Astrocyte of the hippocampus (primary cell): ENCODE measurements around the gene STAM.
"Not testable (repeated sequence)": the region's sequence is repeated elsewhere in the genome, so short reads cannot be mapped to it uniquely, and the experiment has no call there.

Experiments used
- DNase-seq: peaks from one replicate; pipeline ENCODE4 v3.0.0; 2011; ENCODE audit warnings: low read depth, low spot score

Gene STAM

DNA sequence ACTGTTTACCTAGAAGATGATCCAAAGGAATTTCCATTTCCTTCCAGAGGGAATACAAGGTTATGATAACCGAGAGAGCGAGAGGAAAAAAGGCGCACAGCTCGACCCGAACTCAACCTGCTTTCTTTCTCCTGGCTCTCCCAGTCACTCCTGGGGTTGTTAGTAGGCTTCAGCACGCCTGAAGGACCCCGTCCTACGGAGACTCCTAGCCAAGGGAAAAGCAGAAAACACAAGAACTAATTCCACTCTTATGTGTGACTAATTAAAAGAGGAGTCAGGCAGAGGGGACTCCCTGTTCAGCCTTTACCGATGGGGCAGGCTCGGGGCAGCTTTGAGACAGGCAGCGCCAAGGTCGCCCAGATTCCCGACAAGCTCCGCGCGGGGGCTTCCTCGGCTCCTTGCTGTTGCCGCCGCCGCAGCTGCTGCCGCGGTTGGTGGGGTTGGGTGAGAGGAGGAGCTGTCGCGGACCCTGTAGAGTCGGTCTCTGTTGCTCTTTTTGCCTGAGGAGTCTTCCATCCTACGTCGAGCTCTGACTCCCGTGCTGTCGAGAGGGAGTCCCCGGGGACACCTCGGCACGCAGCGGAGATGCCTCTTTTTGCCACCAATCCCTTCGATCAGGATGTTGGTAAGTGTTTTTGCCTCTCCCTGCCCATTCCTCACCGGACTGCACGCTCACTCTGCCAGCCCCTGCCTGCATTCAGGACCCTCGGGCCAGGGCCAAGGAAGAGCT is at the start of gene STAM:
TSS of gene STAM (plus strand) at position 397 of the 730 bp plus-strand sequence. CDS start at position 586, 189 bp downstream.
- peak; percentile 97 for DNase-seq

DNA sequence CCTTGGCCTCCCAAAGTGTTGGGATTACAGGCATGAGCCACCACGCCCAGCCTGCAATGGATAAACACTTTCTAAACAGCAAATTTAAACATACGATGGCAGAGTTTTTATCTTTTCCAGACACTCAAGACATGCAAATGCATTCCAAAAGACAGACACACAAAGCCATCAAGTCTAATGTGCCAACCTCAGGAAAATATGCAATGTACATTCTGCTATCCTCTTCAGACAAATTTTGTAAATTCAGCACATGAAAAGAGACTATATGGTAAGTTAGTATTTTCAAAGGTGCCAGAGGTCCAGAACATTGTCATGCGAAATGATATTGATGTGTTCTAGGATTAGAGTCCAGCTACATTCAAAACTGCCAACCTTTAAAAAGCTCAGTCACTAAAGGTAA is 46.6 kb upstream of the STAM start:
- no peak for DNase-seq

DNA sequence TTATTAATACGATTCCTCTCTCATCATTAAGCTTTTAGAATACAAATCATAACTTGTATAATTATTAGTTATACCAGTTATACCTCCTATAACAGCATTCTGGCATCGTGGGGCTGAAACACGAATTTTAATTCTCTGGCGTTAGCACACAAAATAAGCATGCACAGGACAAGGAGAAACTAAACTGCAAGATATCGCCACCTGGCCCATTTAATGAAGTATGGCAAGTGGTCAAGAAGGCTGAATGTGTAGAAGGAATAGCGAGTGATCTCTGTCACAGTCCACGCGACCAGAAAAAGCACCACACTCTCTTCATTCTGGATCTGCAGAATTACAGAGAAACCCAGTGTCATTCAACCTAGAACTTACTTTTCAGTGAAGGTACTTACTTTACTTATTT is 44.9 kb upstream of the STAM start:
- peak; percentile 51 for DNase-seq

DNA sequence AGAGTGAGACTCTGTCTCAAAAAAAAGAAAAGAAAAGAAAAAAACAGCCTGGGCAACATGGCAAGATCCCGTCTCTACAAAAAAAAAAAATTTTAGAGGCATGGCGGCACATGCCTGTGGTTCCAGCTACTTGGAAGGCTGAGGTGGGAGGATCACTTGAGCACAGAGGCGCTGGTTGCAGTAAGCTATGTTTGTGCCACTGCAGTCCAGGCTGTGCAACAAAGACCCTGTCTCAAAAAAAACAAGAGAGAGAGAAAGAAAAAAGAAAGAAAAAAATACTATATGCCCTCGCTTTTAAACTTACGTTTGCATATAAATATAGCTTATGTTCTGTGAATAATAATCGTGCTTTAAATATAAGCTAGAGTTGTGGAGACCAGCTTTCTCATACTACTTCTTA is 38.0 kb upstream of the STAM start:
- peak; percentile 10 for DNase-seq

DNA sequence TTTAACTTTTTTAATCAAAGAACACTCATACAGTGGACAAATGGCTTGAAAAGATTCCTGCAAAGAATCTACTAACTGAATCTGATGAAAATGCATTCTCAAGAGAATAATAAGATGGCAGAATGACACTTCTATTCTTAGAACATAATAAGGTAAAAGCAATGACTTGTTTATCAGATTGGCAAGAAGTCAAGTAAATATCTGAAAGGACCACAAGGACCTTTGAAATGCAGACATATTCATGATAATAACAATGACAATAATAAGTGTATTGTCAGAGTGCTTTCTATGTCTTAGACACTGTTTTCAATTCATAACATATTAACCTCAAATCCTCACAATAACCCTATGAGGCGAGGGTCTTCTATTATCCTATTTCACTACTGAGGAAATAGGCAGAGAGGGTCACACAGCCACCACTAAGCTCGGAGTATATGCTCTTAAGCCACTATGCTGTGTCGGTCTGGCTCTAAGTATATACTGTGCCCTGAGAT is 37.4 kb upstream of the STAM start:
- no peak for DNase-seq

DNA sequence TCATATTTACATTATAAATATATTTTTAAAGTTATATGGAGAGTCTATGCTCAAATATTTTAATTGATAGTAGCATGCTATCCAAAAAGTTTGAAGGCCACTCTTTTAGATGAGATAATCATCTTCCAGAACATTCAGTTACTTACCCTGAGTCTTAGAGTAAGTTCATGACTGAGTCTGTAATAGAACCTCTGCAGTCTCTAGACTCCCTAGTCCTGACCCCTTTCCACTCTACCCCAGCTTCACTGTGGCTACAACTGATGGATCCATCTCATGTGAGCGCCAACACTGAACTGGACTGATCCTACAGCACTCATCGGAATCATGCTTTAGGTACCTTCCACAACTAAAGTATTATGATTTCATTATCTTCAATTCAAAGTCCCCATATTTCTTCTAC is 36.9 kb upstream of the STAM start:
- DNase-seq, result no peak

DNA sequence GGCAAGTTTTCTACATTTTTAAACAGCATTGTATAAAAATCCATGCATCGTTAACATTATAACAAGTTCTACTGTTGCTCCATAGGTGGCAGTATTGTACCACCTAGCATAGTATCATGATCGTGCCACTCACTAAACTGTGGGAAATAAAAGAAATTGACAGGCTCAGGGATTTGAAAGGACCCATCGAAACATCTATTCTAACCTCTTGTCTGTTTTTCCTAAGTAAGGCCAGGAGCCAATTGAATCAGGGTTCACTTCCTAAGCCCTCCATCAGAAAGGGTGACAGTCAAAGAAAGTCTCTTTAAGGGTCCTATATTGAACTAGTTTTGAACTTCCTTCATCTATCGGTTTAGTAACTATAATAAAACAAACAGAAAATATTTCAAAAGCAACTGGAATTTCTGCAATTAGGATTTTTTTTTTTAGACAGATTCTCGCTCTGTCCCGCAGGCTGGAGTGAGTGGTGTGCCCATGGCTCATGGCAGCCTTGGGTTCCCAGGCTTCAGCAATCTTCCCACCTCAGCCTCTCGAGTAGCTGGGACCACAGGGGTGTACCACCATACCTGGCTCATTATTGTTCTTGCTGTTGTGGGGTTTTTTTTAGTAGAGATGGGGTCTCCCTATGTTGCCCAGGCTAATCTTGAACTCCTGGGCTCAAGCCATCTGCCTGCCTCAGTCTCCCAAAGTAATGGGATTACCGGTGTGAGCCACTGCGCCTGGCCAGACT is 36.2 kb upstream of the STAM start:
- DNase-seq, result peak; percentile 70

DNA sequence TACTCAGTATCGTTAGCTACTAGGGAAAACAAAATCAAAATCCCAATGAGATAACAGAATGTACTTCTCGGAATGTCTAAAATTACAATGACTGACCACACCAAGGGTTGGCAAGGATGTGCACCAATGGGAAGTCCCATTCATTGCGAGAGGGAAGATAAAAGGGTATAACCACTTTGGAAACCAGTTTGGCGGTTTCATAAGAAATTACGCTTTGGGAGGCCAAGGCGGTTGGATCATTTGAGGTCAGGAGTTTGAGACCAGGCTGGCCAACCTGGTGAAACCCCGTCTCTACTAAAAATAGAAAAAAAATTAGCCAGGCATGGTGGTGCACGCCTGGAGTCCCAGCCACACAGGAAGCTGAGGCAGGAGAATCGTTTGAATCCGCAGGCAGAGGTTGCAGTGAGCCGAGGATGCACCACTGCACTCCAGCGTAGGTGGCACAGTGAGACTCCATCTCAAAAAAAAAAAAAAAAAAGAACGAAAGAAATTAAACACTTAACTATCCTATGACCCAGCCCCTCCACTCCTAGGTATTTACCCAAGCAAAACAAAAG is 34.4 kb upstream of the STAM start:
- DNase-seq, result no peak

DNA sequence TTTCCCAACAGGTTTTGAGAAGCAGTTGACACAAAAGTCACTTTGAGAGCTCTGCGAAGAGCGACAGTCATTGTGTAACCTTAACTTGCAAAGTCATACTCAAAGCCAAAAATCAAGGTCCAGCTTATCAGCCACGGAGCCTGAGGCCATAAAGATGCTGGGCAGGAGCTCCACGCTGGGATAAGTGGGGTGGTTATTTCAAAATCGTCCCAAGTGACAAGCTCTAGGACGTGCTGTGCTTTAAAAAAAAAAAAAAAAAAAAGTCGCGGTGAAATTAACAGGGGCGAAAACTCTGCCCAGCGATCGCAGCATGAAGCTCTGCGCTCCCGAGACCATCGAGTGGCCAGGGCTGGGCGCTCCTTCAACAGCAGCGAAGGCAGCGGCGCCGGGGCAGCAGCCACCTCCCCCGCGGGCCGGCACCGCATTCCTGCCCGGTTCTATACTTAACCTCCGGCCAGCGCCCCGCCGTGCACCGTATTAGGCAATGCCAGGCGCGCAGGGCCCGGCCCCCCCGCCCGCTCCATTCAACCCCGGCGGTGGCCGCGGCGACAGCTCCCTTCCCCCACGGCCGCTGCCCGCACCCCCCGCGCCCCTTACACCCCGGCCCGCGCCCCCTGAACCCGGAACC is 27.4 kb upstream of the STAM start:
- DNase-seq, result peak; percentile 86

DNA sequence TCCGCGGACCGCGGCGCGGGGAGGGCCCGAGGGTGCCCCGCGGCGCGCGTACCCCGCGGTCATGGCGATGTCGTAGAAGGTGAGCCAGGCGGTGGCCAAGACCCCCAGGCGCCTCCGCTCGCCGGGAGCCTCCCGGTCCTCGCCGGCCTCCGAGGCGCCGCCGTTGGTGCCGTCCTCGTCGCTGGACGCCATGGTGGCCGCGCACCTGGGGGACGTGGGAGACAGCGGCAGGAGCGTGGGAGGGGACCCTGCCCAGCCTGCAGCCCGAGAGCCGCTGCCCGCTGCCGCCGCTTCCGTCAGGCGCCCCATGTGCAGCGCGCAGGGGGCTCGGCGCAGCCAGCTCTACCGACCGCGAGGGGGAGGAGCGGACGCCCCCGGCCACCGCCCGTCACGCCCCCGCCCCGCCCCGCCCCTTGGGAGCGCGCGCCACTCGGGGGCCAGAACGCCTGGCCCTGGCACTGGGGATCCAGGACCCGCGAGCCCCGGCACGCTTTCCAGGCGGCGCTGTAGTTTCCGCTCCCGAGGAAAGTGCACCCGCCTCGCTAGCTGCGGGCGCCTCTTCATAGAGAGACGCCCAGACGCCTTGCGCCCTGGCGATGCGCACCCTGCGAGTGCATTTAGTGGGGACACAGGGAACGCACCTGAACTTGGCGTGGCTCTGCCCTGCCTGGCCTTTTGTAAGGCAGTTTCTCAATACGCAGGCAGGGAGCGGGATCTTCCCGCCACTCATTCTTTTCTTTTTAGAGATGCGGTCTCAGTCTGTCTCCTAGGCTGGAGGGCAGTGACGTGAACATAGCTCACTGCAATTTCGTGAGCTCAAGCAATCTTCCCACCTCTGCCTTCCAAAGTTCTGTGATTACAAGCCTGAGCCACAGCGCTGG is 26.7 kb upstream of the STAM start, which contains the start of gene HACD1:
TSS of gene HACD1 (minus strand) at position 344 of the 881 bp plus-strand sequence. CDS start at position 309, 35 bp downstream.
- peak; percentile 88 for DNase-seq

DNA sequence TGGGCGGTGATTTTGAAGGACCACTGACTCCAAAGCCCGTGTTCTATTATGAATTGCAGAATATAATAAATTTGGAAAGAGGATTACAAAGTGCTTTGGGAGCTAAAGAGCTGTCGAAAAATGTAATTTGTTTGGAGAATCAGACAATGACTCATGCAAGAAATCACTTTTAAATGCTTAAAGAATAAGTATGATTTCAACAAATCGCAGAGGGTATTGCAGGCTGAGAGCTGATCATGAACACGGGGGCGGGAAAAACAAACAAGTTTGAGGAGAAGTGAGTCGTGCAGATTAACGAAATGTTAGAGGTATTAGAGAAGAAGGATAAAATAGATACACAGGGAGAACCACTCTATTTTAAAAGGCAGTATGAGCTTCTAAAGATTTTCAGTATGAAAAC is 21.9 kb upstream of the STAM start:
- no peak for DNase-seq

DNA sequence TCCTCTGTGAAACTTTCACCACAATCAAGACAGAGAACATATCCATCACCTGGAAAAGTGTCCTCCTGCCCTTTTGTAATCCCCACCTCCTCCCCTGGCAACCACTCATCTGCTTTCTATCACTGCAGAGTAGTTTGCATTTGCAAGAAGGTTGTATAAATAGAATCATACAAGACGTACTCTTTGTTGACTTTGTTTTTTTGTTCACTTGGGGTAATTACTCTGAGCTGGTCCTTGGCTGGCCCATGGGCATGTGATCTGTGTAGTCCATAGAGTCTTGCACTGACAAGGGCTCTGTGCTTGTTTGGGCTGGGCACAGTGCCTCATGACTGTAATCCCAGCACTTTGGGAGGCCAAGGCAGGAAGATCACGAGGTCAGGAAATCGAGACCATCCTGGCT is 19.0 kb upstream of the STAM start:
- no peak for DNase-seq

DNA sequence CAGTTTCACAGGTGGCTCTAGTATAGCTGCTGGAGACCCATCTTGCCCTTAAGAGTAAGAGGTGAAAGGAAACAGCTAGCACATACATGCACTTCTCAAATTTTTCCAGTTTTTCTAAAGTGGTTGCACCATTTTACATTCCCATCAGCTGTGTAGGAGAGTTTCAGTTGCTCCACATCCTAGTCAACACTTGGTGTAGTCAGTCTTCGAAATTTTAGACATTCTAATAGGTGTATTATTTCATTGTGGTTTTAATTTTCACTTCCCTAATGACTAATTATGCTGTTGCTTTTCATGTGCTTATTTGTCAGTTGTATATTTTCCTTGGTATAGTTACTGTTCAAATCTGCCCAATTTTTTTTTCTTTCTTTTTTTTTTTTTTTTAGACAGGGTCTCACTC is 17.3 kb upstream of the STAM start:
- DNase-seq, result no peak

DNA sequence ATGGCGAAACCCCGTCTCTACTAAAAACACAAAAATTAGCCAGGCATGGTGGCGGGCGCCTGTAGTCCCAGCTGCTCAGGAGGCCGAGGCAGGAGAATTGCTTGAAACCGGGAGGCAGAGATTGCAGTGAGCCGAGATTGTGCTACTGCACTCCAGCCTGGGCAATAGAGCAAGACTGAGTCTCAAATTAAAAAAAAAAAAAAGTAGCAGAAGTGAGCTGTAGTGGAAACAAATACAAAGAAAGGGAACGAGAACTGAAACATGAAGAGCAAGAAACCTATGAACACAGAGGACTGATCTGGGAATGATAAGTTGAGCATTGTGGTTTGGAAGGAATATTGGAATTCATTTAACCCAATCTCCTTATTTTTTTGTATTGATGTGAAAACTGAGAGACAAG is 11.4 kb upstream of the STAM start:
- DNase-seq, result not testable (repeated sequence)

DNA sequence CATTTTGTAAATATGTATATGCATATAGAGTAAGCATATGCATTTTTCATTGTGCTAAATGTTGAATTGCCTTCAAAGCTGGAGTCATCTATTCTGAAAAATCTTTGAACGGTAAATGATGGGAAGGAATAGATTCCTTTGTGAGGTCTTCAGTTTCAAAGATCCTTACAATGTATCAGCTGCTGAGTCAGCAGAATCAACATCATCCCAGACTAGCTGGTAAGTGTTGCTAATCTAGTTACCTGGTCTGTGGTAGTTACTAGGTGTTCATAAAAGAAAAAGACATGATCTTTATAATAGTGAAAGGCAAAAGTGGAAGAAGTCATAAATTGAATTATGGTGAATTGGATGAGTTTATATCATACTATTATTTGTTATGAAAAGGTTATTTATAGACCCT is 10.6 kb upstream of the STAM start:
- no peak for DNase-seq

DNA sequence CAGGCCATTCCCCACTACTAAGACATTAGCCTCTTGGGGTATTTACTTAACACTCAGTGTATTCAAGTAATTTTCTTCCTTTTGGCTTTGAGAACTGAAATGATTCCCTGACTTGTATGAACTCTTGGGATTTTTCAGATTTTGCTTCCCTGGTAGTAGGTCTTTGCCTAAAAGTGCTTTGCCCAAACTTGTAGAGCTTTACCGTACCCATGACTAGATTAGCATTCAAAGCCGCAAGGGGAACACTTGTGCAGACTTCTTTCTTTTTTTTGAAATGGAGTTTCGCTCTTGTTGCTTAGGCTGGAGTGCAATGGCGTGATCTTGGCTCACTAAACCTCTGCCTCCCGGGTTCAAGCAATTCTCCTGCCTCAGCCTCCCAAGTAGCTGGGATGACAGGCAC is 6.1 kb upstream of the STAM start:
- no peak for DNase-seq

DNA sequence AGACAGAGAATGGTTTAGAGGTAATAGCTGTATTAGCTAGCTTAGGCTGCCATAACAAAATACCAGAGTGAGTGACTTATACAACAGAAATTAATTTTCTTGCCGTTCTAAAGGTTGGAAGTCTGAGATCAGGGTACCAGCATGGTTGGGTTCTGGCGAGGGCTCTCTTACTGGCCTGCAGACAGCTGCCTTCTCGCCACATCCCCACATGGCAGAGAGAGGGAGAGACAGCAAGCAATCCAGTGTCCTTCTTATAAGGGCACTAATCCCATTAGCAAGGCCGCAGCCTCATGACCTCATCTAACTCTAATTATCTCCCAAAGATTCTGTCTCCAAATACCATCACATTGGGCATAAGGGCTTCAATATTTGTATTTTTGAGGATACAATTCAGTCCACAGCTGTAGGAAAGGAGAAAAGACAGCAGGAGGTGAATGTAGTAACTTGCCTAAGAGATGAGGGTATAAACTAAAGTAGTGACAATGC is 3.6 kb upstream of the STAM start:
- DNase-seq, result no peak

DNA sequence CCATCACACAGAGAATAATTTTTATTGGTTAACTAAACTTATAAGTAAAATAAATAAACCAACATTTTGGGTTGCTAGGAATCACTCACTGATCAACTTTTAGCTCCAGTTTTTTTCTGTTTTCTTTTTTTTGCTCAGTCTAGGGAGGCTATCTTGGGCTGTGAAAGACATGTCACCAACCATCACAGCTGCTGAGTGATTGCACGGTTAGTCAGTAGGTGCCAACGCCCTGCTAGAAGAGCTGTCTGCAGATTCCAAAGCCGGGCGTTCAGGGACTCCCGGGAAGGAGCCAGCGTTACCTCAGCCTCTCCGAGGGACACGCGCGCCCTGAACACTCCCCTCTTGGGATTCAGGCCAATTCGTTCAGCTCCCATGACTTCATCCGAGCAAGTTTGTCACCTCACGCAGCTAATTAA is 604 bp upstream of the STAM start:
- DNase-seq, result peak; percentile 92

DNA sequence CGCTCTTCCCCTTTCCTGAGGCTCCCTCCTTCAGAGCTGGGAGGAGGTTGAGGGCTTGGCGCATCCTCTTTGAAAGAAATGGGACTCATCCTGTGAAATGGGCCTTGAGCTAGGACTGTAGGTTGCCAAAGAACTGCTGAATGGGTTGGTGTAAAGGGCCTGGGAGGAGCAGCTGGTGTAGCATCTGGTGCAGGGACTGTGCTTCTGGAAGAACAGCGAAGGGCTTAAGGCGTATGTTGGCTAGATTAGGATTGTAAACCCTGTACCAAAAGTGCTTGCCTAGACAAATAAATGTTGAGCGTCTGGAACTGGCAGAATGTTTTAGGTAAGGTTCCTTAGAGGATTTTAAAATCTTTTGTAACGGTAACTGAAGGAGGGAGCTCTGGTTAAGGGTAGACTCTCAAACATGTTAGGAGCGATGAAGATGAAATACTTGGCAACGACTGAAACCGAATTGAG is 563 bp downstream of the STAM start:
- no peak for DNase-seq

DNA sequence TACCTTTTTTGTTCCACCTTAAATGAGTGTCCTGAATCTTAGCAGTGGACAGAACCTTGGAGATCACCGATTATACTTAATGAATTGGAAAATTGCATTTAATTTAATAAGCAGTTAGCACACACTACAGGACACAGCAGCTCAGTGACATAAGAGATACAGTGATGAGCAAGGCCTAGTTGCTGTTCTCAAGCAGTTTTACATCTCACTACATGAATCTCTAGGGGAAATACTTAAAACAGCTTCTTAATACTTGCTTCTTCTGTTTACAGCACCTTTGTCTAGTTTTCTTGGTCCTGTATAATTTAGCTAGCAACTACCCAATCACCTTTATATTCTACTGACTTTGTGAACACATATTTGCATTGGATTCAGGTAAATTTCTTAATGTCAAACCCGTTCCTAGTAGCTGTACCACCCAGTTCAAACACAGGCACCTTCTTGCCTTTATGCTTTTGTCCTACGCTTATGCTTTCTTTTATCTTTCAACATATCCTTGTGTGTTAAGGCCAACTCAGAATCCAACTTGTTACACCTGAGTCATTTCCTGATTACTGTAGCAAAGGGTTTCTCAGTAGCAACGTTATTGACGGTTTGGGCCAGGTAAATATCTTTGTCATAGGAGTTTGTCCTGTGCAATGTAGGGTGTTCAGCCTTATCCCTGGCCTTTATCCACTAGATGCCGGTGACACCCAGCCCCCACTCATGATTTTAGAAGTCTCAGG is 1.8 kb downstream of the STAM start:
- DNase-seq, result no peak
